Limb (tissue), 2 donors: ENCODE data around the gene FAM181B.

Source experiments
- DNase-seq, 2 donors: peaks; one replicate each; pipeline ENCODE4 v3.0.0-alpha.2; 2016; ENCODE audit errors: extremely low spot score in 2 of 2

FAM181B gene

GRCh38 chr11:82683029-82683428 lies 50.6 kb downstream of the FAM181B start:
- DNase-seq, result no peak

- DNase-seq, result peak in 1 of 2 donors; percentile 43
These were observed 51.5 kb downstream of the FAM181B start for GRCh38 chr11:82682003-82682751.

GRCh38 chr11:82680252-82680651 lies 53.4 kb downstream of the FAM181B start:
- no peak for DNase-seq
